Kidney (tissue), 14 donors: ENCODE data around the gene NOP9. TPM values are rescaled to one million over a fixed set of nuclear protein-coding genes. Genes with fewer than 3 reads are reported as not detected.

Experiments
- DNase-seq, 5 donors: peaks; one replicate each; pipeline ENCODE4 v3.0.0-alpha.2; 2013 to 2020
- FAIRE-seq: peaks from 2 replicates; lab custom pipeline; 2012; peaks lifted over from hg19 to GRCh38; lab: Jason Lieb, UNC
- H3K27ac ChIP-seq, 2 donors: one replicate each; pipeline ENCODE4 v1.7.0; 2013; ENCODE audit warnings: low read depth in 2 of 2, low read length in 2 of 2, inconsistent platforms in 1 of 2
- H3K27me3 ChIP-seq: one replicate; pipeline ENCODE4 v1.7.1; 2013; ENCODE audit warnings: low read length, inconsistent platforms; ENCODE audit not compliant: control insufficient read depth, insufficient read depth
- H3K36me3 ChIP-seq, 3 donors: one replicate each; pipeline versions ENCODE4 v1.7.0 to v1.7.1; 2013; ENCODE audit warnings: low read length in 3 of 3, control low read depth in 1 of 3, inconsistent platforms in 1 of 3; ENCODE audit not compliant: insufficient read depth in 3 of 3, control insufficient read depth in 2 of 3
- H3K4me1 ChIP-seq, 3 donors: one replicate each; pipeline versions ENCODE4 v1.7.0 to v1.7.1; 2013; ENCODE audit warnings: low read length in 3 of 3, inconsistent platforms in 1 of 3, low read depth in 1 of 3; ENCODE audit not compliant: control insufficient read depth in 2 of 3, insufficient read depth in 2 of 3
- H3K4me3 ChIP-seq, 3 donors: one replicate each; pipeline versions ENCODE4 v1.7.0 to v1.8.1; 2013; ENCODE audit warnings: low read length in 3 of 3, control low read depth in 1 of 3, inconsistent platforms in 1 of 3
- H3K9ac ChIP-seq, 3 donors: one replicate each; pipeline versions ENCODE4 v1.7.0 to v1.7.1; 2013; ENCODE audit warnings: low read length in 3 of 3, control low read depth in 1 of 3, inconsistent platforms in 1 of 3
- H3K9me3 ChIP-seq, 3 donors: one replicate each; pipeline versions ENCODE4 v1.7.0 to v1.7.1; 2013; ENCODE audit warnings: low read length in 3 of 3, control low read depth in 1 of 3, inconsistent platforms in 1 of 3; ENCODE audit not compliant: control insufficient read depth in 2 of 3, insufficient read depth in 1 of 3
- CTCF ChIP-seq: IDR thresholded peaks from 3 replicates; pipeline ENCODE4 v1.5.1; 2012; ENCODE audit warnings: mild to moderate bottlenecking, moderate library complexity, borderline replicate concordance; ENCODE audit not compliant: insufficient read depth; ENCODE audit errors: extremely low read depth
- intact Hi-C: fragments of 100-400 bp; cut with DNase I; formaldehyde crosslinking; loops from one replicate; pipeline ENCODE4 v1.11.1; 2022
- polyA plus RNA-seq: library from polyadenylated mRNA; stranded (reverse); fragments of 350-450 nt; fragmentation: Illumina TruSeq; extraction: RNeasy Lipid Tissue Mini Kit (QIAGEN cat#74804); gene quantifications from one replicate; pipeline ENCODE4 v1.2.3, GENCODE V29; 2014; ENCODE audit warnings: low read depth, low replicate concordance; ENCODE audit not compliant: insufficient read depth
- total RNA-seq: library from RNA; stranded (reverse); fragmentation: NEBNext Ultra II Directional; extraction: Animal tissue kit (Norgen Biotek cat#: 25700); gene quantifications from one replicate; pipeline ENCODE4 v1.2.1, GENCODE V29; 2021
- donor health status: control.
- donor health status: control.
- donor health status: control.
- donor health status: control.
- donor health status: control.
- donor health status: DM: yes; HTN: yes; CAD: no.
- donor health status: Normal renal cell carcinoma (clear cell type).

Gene NOP9
- total and polyA plus RNA-seq, 2 donors from 2014 or later, result 8.6 to 25.7 TPM

GRCh38 chr14:24252289-24253124, 47.1 kb upstream of the NOP9 start:
- Histone ChIP-seq H3K27ac (no peak overlapping the region), H3K4me1 (no peaks in the 10 kb centered on the region), H3K36me3 (peaks cover 0 to 7% (median 2%) of the 10 kb centered on the region in 3 donors), H3K27me3 (no peaks in the 10 kb centered on the region), H3K9ac (no peak overlapping the region), H3K9me3 (no peaks in the 10 kb centered on the region), H3K4me3 (no peak overlapping the region)
- TF ChIP-seq CTCF, result no peak
- DNase-seq, result peak in 1 of 5 donors; percentile 66
- intact Hi-C loops, result loop anchor here (10.0 kb wide), 1 partner anchor 52 kb away; the partner anchor contains the start of gene CIDEB
- no peak for FAIRE-seq

- Histone ChIP-seq H3K27ac (no peak overlapping the region), H3K9ac (no peak overlapping the region), H3K27me3 (no peaks in the 10 kb centered on the region), H3K36me3 (peaks cover 0 to 7% (median 2%) of the 10 kb centered on the region in 3 donors), H3K9me3 (no peaks in the 10 kb centered on the region), H3K4me3 (no peak overlapping the region), H3K4me1 (peaks cover 0 to under 1% (median 0%) of the 10 kb centered on the region in 3 donors)
- DNase-seq, result no peak
- no peak for TF ChIP-seq CTCF
- no peak for FAIRE-seq
- intact Hi-C loops, result loop anchor here (10.0 kb wide), 1 partner anchor 51 kb away; the partner anchor contains the start of gene CIDEB
Observed at GRCh38 chr14:24253936-24254335, 45.7 kb upstream of the NOP9 start.

- no peak overlapping the region for H3K27ac ChIP-seq
- peaks cover 0 to 7% (median 2%) of the 10 kb centered on the region in 3 donors for H3K36me3 ChIP-seq
- no peak overlapping the region for H3K4me3 ChIP-seq
- no peak for TF ChIP-seq CTCF
- no peaks in the 10 kb centered on the region for H3K9me3 ChIP-seq
- H3K27me3 ChIP-seq, result no peaks in the 10 kb centered on the region
- DNase-seq, result peak in 1 of 5 donors; percentile 60
- H3K9ac ChIP-seq, result no peak overlapping the region
- intact Hi-C loops, result loop anchor here (10.0 kb wide), 1 partner anchor 50 kb away; the partner anchor contains the start of gene CIDEB
- no peak for FAIRE-seq
- peaks cover 0 to 3% (median 0%) of the 10 kb centered on the region in 3 donors for H3K4me1 ChIP-seq
Observed at GRCh38 chr14:24254630-24255392, 44.8 kb upstream of the NOP9 start.
